HG03045 (cell line): ENCODE results near the gene TIAL1.
"Not testable (repeated sequence)": the region's sequence is repeated elsewhere in the genome, so short reads cannot be mapped to it uniquely, and the experiment has no call there.

Source experiments
- ATAC-seq: cut with Tn5 transposase; IDR thresholded peaks from one replicate; pipeline ENCODE4 v1.9.1; 2021; ENCODE audit warnings: mild to moderate bottlenecking, moderate library complexity; ENCODE audit not compliant: unreplicated experiment

The TIAL1 gene

DNA sequence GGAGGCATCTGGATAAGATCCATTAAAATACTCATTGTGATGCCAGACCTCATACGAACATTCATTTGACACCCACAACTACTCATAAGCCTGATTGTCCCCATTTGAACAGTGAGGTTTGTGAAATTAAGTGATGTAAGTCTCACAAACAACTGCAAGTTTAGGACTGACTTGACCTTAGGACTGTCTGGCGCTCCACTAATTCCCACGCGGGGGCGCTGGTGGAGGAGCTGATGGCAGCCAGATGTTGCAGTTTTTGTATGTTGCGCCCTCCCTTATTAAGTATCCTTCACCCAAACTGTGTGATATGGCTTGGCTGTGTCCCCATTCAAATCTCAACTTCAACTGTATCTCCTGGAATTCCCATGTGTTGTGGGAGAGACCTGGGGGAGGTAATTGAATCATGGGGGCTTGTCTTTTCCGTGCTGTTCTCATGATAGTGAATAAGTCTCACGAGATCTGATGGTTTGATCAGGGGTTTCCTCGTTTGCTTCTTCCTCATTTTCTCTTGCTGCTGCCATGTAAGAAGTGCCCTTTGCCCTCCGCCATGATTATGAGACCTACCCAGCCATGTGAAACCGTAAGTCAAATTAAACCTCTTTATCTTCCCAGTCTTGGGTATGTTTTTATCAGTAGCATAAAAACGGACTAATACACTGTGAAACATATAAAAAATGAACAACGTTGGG is 20.3 kb upstream of the TIAL1 start:
- no peak for ATAC-seq

DNA sequence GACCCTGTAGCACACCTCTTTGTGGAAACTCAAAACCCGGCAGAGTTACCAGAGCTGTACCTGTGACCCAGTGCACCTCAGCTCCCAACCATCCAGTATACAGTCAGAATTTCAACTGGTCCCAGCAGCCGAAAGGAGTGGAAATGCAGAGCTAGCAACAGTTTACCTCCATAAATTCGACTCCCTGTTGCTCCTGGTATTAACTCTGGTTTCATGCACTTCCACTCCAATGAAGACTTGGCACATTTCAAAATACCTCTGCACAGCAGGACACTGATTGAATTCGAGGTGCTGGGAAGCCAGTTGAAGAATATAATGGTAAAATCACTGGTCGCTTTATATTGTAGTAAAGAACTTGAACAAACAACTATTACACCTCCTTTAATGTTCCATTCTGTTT is 17.9 kb upstream of the TIAL1 start:
- ATAC-seq, result no peak

GRCh38 chr10:119613741-119614140 is 17.0 kb upstream of the TIAL1 start:
- no peak for ATAC-seq

DNA sequence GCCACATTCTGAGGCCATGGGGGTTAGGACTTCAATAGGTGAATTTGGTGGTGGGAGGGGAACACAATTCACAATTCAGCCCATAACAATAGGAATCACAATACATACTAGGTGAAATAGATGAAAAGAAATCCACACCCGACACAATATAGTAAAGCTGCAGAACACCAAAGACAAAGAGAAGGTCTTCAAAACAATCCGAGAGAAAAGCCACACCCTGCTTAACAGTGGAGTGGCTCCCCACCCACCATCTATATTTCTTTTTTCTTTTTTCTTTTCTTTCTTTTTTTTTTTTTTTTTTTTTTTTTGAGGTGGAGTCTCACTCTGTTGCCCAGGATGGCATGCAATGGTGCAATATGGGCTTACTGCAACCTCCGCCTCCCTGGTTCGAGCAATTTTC is 14.7 kb upstream of the TIAL1 start:
- no peak for ATAC-seq

GRCh38 chr10:119609516-119609915 is 12.8 kb upstream of the TIAL1 start:
- no peak for ATAC-seq

DNA sequence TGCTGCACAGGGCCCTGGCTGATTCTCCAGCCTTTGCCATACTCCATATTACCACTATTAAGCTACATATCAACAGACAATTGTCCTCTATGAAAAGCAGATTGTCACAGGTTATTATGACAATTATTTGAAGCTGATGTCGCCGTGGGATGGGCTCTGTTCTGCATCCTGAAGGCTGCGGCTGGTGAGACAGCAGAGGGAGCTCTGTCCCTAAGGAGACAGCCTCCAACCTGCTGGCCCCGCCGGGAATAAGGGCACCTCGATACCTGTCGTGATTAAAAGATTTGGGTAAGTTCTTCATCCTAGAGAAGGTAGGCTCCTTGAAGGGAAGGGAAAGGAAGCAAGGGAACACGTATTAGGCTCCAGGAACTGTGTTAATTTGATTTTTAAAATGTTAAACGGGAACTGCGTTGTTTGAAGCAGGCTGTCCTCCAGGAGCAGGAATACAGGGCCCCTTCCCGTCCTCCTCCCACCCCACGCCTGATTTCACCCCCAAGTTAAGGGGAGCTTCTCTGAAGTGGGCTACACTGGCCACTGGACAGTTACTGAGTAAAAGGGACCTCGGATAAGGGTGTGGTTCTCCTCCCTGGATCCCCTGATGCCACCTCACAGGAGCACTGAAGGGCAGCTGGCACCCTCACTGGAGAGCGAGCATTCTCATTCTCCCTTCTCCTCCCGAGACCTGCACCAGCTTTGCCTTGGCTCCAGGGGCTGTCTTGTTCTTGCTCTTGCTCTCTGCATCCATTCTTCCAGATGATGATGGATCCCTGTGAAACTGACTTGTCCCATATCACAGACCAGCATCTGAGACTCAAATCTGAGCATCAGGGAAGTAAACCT is 11.8 kb upstream of the TIAL1 start:
- ATAC-seq, result no peak

- ATAC-seq, result no peak
Measured at GRCh38 chr10:119604468-119604867, 7.7 kb upstream of the TIAL1 start.

DNA sequence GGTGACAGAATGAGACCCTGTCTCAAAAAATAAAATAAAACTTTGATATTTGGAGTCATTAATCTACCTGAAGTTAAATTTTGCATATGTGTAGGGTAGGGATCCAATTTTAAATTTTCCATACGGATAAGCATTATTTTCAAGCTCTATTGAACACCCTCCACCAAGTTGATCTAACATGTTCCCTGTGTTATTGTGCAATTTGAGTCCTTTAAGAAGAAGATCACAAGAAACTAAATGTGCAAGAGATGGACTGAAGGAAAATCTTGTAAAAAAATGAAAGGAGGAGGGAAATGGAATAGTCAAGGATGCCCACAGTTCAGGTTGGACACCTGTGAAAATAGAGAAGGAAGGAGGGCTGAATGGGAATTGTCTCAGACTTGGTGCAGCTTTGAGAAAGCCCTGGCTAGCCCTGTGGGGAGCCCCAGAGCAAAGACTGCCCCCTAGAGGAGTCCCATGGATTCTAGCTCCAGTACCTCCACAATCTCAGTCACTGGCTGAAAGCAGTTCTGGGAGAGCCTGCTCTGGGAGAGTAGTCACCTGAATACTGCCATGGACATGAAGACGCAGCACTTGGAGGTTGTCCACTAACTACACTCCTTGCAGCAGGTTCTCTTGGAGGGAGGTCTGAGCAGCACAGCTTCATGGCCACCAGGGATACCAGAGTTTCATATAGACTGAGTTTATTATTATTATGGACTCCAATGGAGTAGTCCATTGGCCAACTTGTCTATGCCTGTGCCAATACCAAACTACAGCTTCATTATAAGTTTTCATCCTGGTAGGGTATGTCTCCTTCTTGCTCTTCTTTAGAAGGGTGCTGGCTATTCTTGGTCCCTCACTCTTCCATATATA is 5.7 kb upstream of the TIAL1 start:
- ATAC-seq, result no peak

GRCh38 chr10:119598397-119598796 is 1.6 kb upstream of the TIAL1 start:
- no peak for ATAC-seq

DNA sequence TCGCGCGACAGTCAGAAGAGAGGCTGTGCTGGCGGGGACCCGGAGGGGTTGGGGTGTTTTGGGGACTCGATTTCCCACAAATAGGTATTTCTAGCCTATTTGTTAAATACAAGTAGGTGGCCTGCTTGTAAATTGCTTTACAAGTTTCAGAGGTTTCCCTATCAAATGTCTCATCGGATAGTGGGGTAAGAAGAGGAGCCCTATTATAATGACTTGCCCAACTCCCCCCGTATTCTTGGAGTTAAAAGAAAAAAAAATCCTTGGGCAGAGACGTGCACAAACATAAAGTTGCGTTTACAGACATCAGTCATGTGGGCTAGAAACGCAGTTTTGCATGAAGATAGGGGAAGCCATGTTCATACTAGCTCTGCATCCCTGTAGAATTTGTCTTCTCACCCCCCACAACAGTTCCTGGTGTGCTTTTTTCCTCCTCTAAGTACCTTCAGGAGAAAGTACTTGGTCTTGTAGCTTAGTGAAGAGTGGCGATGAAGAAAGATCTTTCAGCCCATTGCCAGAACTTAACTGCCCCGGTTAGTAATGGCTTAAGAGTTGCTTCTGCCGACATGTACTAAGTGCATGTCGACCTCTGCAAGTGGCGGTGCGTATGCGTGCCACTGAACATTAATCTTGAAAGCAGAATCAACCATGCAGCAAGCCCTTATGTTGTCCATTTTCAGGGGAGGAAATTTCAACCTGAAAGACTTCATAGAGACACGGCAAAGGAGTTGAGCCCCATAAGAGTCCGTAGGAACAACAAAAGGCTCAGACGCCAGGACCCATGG is 832 bp upstream of the TIAL1 start:
- no peak for ATAC-seq

GRCh38 chr10:119595676-119596515 is 868 bp downstream of the TIAL1 start:
- peak; percentile 6 for ATAC-seq

- no peak for ATAC-seq
Measured at GRCh38 chr10:119595134-119595675, 1.6 kb downstream of the TIAL1 start.

DNA sequence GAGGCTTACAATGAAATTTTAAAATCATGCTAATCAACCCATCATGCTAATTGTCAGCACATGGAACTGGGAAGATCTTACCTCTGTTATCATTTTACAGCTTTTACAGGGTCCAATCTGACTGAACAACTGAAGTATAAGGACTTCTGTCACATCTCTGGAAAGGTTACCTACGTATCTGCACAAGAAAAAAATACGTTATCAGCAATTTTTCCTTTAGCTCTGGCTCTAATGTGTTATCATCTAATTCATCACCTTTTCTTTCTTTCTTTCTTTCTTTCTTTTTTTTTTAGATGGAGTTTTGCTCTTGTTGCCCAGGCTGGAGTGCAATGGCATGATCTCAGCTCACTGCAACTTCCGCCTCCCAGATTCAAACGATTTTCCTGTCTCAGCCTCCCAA is 8.7 kb downstream of the TIAL1 start:
- no peak for ATAC-seq

DNA sequence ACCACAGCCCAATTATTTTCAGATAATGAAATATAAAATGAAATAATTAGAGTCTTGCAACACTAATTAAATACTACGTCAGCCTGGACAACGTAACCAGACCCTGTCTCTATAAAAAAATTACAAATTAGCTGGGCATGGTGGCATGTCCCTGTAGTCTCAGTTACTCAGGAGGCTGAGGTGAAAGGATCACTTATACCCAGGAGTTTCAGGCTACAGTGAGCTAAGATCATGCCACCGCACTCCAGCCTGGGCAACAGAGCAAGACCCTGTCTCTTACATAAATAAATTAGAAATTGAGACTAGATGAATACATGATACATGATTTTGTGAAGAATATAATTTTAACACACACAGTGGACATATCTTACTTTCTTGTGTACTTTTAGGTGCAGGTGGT is 18.4 kb downstream of the TIAL1 start:
- no peak for ATAC-seq

GRCh38 chr10:119575991-119576390 is 20.8 kb downstream of the TIAL1 start:
- no peak for ATAC-seq

GRCh38 chr10:119575506-119575905 is 21.3 kb downstream of the TIAL1 start:
- no peak for ATAC-seq

DNA sequence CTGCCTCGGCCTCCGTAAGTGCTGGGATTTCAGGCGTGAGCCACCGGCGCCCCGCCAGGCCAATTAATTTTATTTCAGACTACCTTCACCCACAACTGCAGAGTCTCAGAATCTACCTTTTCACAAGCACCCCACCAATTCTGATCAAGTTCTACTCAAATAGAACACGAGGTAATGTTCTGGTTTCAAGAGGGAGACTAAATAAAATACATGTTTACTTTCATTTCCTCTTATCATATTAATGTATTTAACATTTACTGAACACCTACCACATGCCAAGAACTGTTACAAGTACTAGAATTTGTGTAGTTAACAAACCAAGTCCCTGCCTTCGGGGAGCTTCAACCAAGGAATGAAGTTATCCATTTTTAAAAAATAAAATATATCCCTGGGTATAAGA is 28.8 kb downstream of the TIAL1 start:
- ATAC-seq, result no peak

DNA sequence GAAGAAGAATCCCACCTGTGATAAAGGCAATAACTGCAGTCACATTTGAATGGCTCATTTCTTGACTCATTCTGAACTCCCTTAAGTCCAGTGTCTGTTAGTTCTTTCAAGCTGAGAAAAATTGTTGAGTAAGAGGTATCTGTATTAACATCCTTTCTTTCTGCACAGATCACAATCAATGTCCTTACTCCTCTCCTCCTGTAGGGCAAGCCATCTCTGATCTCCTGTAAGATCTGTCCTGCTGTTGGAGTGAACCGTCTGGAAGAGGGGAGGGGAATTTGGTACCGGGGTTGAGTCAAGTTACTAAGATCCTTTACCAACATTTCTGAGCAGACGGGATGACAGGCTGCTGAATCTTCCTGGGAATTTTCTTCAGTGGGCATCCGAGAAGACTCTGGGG is 34.7 kb downstream of the TIAL1 start:
- ATAC-seq, result no peak

DNA sequence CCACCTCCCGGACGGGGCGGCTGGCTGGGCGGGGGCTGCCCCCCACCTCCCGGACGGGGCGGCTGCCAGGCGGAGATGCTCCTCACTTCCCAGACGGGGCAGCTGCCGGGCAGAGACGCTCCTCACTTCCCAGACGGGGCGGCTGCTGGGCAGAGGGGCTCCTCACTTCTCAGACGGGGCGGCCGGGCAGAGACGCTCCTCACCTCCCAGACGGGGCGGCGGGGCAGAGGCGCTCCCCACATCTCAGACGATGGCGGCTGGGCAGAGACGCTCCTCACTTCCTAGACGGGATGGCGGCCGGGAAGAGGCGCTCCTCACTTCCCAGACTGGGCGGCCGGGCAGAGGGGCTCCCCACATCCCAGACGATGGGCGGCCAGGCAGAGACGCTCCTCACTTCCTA is 37.3 kb downstream of the TIAL1 start:
- ATAC-seq, result not testable (repeated sequence)

GRCh38 chr10:119556081-119556480 is 40.7 kb downstream of the TIAL1 start:
- not testable (repeated sequence) for ATAC-seq
